H1 (cell line): ENCODE data around the gene FAH. TPM values are rescaled to one million over a fixed set of nuclear protein-coding genes. Genes with fewer than 3 reads are reported as not detected.

Experiments
- CTCF ChIA-PET: fragments of 300-600 bp; sonication (Branson Sonifier 250); formaldehyde crosslinking; loops from one replicate; lab custom pipeline; 2021; ENCODE audit not compliant: partially characterized antibody; lab: Charles Lee
- POLR2A ChIA-PET: fragments of 300-600 bp; sonication (Branson Sonifier 250); formaldehyde crosslinking; loops from one replicate; lab custom pipeline; 2021; ENCODE audit warnings: inconsistent platforms; ENCODE audit not compliant: partially characterized antibody; lab: Charles Lee
- DNase-seq, 2 experiments: peaks; one replicate each; pipeline versions ENCODE4 v3.0.0 to v3.0.0-alpha.2; 2010 to 2022; ENCODE audit warnings: low spot score in 2 of 2, low read depth in 1 of 2, mixed read lengths in 1 of 2
- FAIRE-seq: peaks from 2 replicates; lab custom pipeline; 2011; peaks lifted over from hg19 to GRCh38; lab: Jason Lieb, UNC
- H2AFZ ChIP-seq: 2 replicates; pipeline ENCODE4 v1.8.1; 2012; ENCODE audit warnings: low read length, inconsistent platforms
- H2AK5ac ChIP-seq: 2 replicates; pipeline ENCODE4 v1.6.1; 2013; ENCODE audit warnings: low read depth, low read length
- H2BK120ac ChIP-seq: replicated peaks from 2 replicates; pipeline ENCODE3; 2013; ENCODE audit warnings: low read depth, low read length, inconsistent platforms
- H2BK12ac ChIP-seq: 2 replicates; pipeline ENCODE4 v1.6.1; 2013; ENCODE audit warnings: low read depth, low read length
- H2BK15ac ChIP-seq: 2 replicates; pipeline ENCODE4 v1.6.1; 2013; ENCODE audit warnings: low read length
- H2BK20ac ChIP-seq: 2 replicates; pipeline ENCODE4 v1.6.1; 2013; ENCODE audit warnings: low read length
- H2BK5ac ChIP-seq: 2 replicates; pipeline ENCODE4 v1.6.1; 2013; ENCODE audit warnings: low read depth, low read length
- H3K14ac ChIP-seq: 2 replicates; pipeline ENCODE4 v1.6.1; 2013; ENCODE audit warnings: inconsistent platforms; ENCODE audit not compliant: insufficient read length
- H3K18ac ChIP-seq: 2 replicates; pipeline ENCODE4 v1.6.1; 2013; ENCODE audit warnings: low read length; ENCODE audit errors: extremely low read depth
- H3K23ac ChIP-seq: 2 replicates; pipeline ENCODE4 v1.6.1; 2013; ENCODE audit warnings: inconsistent platforms; ENCODE audit not compliant: insufficient read length
- H3K23me2 ChIP-seq: 2 replicates; pipeline ENCODE4 v1.6.1; 2013; ENCODE audit warnings: low read depth, low read length
- H3K27ac ChIP-seq: 2 replicates; pipeline ENCODE4 v1.6.1; 2011; ENCODE audit warnings: low read depth, low read length, inconsistent platforms
- H3K27me3 ChIP-seq, 4 experiments: replicated peaks in 1 of 4; 1 replicate in 1 of 4; 2 replicates in 3 of 4; pipeline versions ENCODE4 v1.6.1 to v1.8.1; 2011 to 2013; ENCODE audit warnings: low read length in 3 of 4, mild to moderate bottlenecking in 3 of 4, inconsistent platforms in 2 of 4, mixed read lengths in 2 of 4, moderate library complexity in 1 of 4; ENCODE audit not compliant: control insufficient read depth in 3 of 4, insufficient read depth in 3 of 4; ENCODE audit errors: extremely low read depth in 1 of 4
- H3K36me3 ChIP-seq, 4 experiments: 2 replicates each; pipeline versions ENCODE4 v1.6.1 to v1.8.1; 2011 to 2013; ENCODE audit warnings: mild to moderate bottlenecking in 4 of 4, low read length in 3 of 4, moderate library complexity in 2 of 4, control low read depth in 1 of 4, inconsistent platforms in 1 of 4; ENCODE audit not compliant: insufficient read depth in 4 of 4, control insufficient read depth in 2 of 4
- H3K4ac ChIP-seq: replicated peaks from 2 replicates; pipeline ENCODE3; 2013; ENCODE audit warnings: low read length, low read depth, mixed read lengths, inconsistent platforms; ENCODE audit not compliant: insufficient read length
- H3K4me1 ChIP-seq, 4 experiments: replicated peaks in 1 of 4; 1 replicate in 1 of 4; 2 replicates in 3 of 4; pipeline versions ENCODE4 v1.6.1 to v1.8.1; 2011 to 2013; ENCODE audit warnings: low read length in 3 of 4, inconsistent platforms in 2 of 4, mixed read lengths in 1 of 4; ENCODE audit not compliant: insufficient read depth in 4 of 4, control insufficient read depth in 3 of 4
- H3K4me2 ChIP-seq, 2 experiments: 2 replicates each; pipeline versions ENCODE4 v1.6.1 to v1.8.1; 2011 to 2013; ENCODE audit warnings: low read depth in 2 of 2, low read length in 2 of 2, control low read depth in 1 of 2, inconsistent platforms in 1 of 2, mild to moderate bottlenecking in 1 of 2; ENCODE audit not compliant: insufficient read depth in 1 of 2
- H3K4me3 ChIP-seq, 4 experiments: fragments of 200-600, 300-600 bp in 1 of 4; sonication (generic), shearing (Covaris generic), sonication (Bioruptor Twin) in 1 of 4; 2 replicates each; pipeline versions ENCODE4 v1.5.1 to v1.8.1; 2011 to 2016; ENCODE audit warnings: low read length in 4 of 4, low read depth in 3 of 4, control low read depth in 2 of 4, inconsistent platforms in 2 of 4, mild to moderate bottlenecking in 2 of 4, mixed read lengths in 1 of 4, moderate library complexity in 1 of 4; ENCODE audit not compliant: insufficient read depth in 2 of 4; ENCODE audit errors: extremely low read depth in 1 of 4
- H3K56ac ChIP-seq: replicated peaks from 2 replicates; pipeline ENCODE3; 2013; ENCODE audit warnings: low read depth, mild to moderate bottlenecking, mixed read lengths, low read length, inconsistent platforms; ENCODE audit not compliant: insufficient read length
- H3K79me1 ChIP-seq: 2 replicates; pipeline ENCODE4 v1.6.1; 2013; ENCODE audit warnings: low read depth, low read length, control low read depth
- H3K79me2 ChIP-seq, 2 experiments: 2 replicates each; pipeline versions ENCODE4 v1.6.1 to v1.8.1; 2012 to 2013; ENCODE audit warnings: low read length in 2 of 2, mild to moderate bottlenecking in 2 of 2, inconsistent platforms in 1 of 2; ENCODE audit not compliant: insufficient read depth in 2 of 2, control insufficient read depth in 1 of 2
- H3K9ac ChIP-seq, 4 experiments: replicated peaks in 1 of 4; 1 replicate in 1 of 4; 2 replicates in 3 of 4; pipeline versions ENCODE4 v1.6.1 to v1.8.1; 2011 to 2013; ENCODE audit warnings: low read depth in 3 of 4, low read length in 3 of 4, control low read depth in 2 of 4, mild to moderate bottlenecking in 2 of 4, moderate library complexity in 2 of 4, inconsistent platforms in 1 of 4; ENCODE audit errors: extremely low read depth in 1 of 4
- H3K9me3 ChIP-seq, 2 experiments: 2 replicates each; pipeline versions ENCODE4 v1.6.1 to v1.8.1; 2012 to 2013; ENCODE audit warnings: mild to moderate bottlenecking in 2 of 2, moderate library complexity in 2 of 2, control low read depth in 1 of 2, inconsistent platforms in 1 of 2, low read depth in 1 of 2, low read length in 1 of 2, mixed read lengths in 1 of 2; ENCODE audit not compliant: insufficient read depth in 2 of 2
- H4K20me1 ChIP-seq, 2 experiments: replicated peaks in 1 of 2; 2 replicates each; pipeline versions ENCODE3 to v1.8.1; 2011 to 2013; ENCODE audit warnings: inconsistent platforms in 2 of 2, low read length in 2 of 2, mild to moderate bottlenecking in 1 of 2; ENCODE audit not compliant: insufficient read depth in 2 of 2, control insufficient read depth in 1 of 2
- H4K5ac ChIP-seq: 2 replicates; pipeline ENCODE4 v1.6.1; 2013; ENCODE audit warnings: low read length, low read depth, mixed read lengths, inconsistent platforms; ENCODE audit not compliant: insufficient read length
- H4K8ac ChIP-seq: 2 replicates; pipeline ENCODE4 v1.8.0; 2013; ENCODE audit warnings: mild to moderate bottlenecking, moderate library complexity, low read length, inconsistent platforms; ENCODE audit not compliant: insufficient read depth; ENCODE audit errors: extremely low read depth
- H4K91ac ChIP-seq: replicated peaks from 2 replicates; pipeline ENCODE3; 2013; ENCODE audit warnings: low read length, mixed read lengths, inconsistent platforms; ENCODE audit not compliant: insufficient read length
- BRCA1 ChIP-seq: IDR thresholded peaks from 2 replicates; pipeline ENCODE4 v1.6.1; 2012; ENCODE audit warnings: low read depth, low read length, improper control_type of control experiment
- CBX5 ChIP-seq: fragments of 300-800, 300-1000 bp; sonication (generic); IDR thresholded peaks from 2 replicates; pipeline ENCODE4 v1.7.1; 2016; ENCODE audit warnings: antibody characterized with exemption, low read length, low read depth
- CHD1 ChIP-seq: IDR thresholded peaks from 2 replicates; pipeline ENCODE4 v1.6.1; 2012; ENCODE audit warnings: low read depth, low read length, improper control_type of control experiment
- CREB1 ChIP-seq: IDR thresholded peaks from 2 replicates; pipeline ENCODE4 v1.6.1; 2012; ENCODE audit warnings: inconsistent platforms
- EP300 ChIP-seq, 2 experiments: IDR thresholded peaks; 1 replicate in 1 of 2; 2 replicates in 1 of 2; pipeline ENCODE4 v1.6.1; 2011 to 2012; ENCODE audit warnings: low read depth in 2 of 2, low read length in 2 of 2, mild to moderate bottlenecking in 2 of 2, borderline replicate concordance in 1 of 2, inconsistent platforms in 1 of 2, moderate library complexity in 1 of 2
- PHF8 ChIP-seq: fragments of 200-600 bp; sonication (generic); conservative IDR thresholded peaks from 2 replicates; pipeline ENCODE4 v1.7.1; 2012; ENCODE audit warnings: low read depth, mild to moderate bottlenecking, inconsistent platforms, low read length, moderate library complexity
- POLR2A ChIP-seq, 2 experiments: IDR thresholded peaks; 1 replicate in 1 of 2; 2 replicates in 1 of 2; pipeline ENCODE4 v1.6.1; 2011; ENCODE audit warnings: low read depth in 2 of 2, low read length in 2 of 2, mild to moderate bottlenecking in 2 of 2; ENCODE audit errors: control extremely low read depth in 1 of 2
- POLR2AphosphoS5 ChIP-seq: IDR thresholded peaks from 2 replicates; pipeline ENCODE4 v1.6.1; 2011; ENCODE audit warnings: low read depth, low read length
- POU5F1 ChIP-seq: IDR thresholded peaks from 2 replicates; pipeline ENCODE4 v1.6.1; 2011; ENCODE audit warnings: low read depth, mild to moderate bottlenecking, low read length, moderate library complexity
- SIRT6 ChIP-seq: IDR thresholded peaks from one replicate; pipeline ENCODE4 v1.7.1; 2012; ENCODE audit warnings: low read length, inconsistent platforms
- TAF1 ChIP-seq: IDR thresholded peaks from 2 replicates; pipeline ENCODE4 v1.6.1; 2011; ENCODE audit warnings: mild to moderate bottlenecking, low read depth, low read length
- TBP ChIP-seq: IDR thresholded peaks from 2 replicates; pipeline ENCODE4 v1.6.1; 2011; ENCODE audit warnings: low read depth, low read length, improper control_type of control experiment
- YY1 ChIP-seq: IDR thresholded peaks from 2 replicates; pipeline ENCODE4 v1.6.1; 2011; ENCODE audit warnings: low read depth, mild to moderate bottlenecking, low read length
- ZNF274 ChIP-seq: IDR thresholded peaks from 2 replicates; pipeline ENCODE4 v1.7.0; 2012; ENCODE audit warnings: low read length, borderline replicate concordance; ENCODE audit errors: extremely low read depth
- WGBS, 2 experiments: shearing (Covaris generic) in 1 of 2; methylation state at CpG; one replicate each; pipeline versions ENCODE4 v1.1.6 to v1.1.7; 2013 to 2015; ENCODE audit warnings: low lambda C conversion rate in 2 of 2, mixed read lengths in 2 of 2, inconsistent platforms in 1 of 2, low coverage in 1 of 2, missing lambda C conversion rate in 1 of 2; ENCODE audit not compliant: insufficient replicate concordance in 2 of 2, insufficient coverage in 1 of 2, insufficient read length in 1 of 2; ENCODE audit errors: extremely low coverage in 1 of 2, missing lambda C conversion rate in 1 of 2; 5-methylcytosine and 5-hydroxymethylcytosine counted together
- polyA plus RNA-seq, 7 experiments: library from polyadenylated mRNA; depleted of rRNA in 3 of 7; stranded (reverse) in 5 of 7; unstranded in 2 of 7; fragments of >200 nt in 5 of 7; fragments of 200-250 nt in 2 of 7; gene quantifications; 1 replicate in 5 of 7; 2 replicates in 1 of 7; 4 replicates in 1 of 7; pipeline versions ENCODE4 v1.2.1 to v1.2.3, GENCODE V29; 2011 to 2013; ENCODE audit warnings: missing spikeins in 2 of 7, mixed read lengths in 2 of 7
- total RNA-seq: library from RNA; stranded (reverse); fragmentation: NEBNext Ultra II Directional; extraction: Animal tissue kit (Norgen Biotek cat#: 25700); gene quantifications from 2 replicates; pipeline ENCODE4 v1.2.1, GENCODE V29; 2021

The FAH gene
- total and polyA plus RNA-seq, 2 of the 8 experiments (the other 6 are each of a cell fraction or from before 2014, with no cell fraction given): 20.0 to 21.7 TPM

DNA sequence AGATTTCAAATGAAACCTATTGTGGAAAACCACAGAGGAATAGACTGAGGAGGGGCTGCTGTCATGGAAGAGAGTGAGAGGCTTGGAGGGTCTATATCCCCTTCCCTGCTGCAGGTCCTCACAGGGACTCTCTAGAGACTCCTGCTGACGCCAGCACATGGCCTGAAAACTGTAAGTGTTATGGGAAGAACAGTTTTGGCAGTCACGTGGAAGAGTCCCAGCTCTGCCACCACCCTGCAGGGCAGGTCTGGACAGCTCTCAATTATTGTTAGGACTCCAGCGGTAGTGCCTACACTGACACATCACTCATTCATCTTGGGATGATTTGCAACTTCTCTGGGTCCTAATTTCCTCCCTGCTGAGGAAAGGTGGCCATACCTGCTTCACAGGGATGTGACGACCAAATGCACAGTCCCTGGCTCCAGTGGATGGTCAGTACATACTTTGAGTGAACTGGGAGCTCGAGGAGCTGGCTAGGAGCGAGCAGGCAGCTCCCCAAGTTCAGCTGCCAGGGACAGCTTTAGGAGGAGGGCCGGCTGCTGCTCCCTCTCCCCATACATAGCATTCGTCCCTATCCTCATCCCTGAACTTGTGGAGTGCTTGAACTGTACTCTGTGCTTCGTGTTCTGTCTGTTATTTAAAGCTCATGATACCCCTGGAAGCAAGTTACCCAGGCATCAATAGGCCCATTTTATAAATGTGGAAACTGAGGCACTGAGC is 50.0 kb downstream of the FAH start:
- no peak overlapping the region for H2AK5ac ChIP-seq
- H4K8ac ChIP-seq: no peak overlapping the region; the same call in 1 of the 2 replicates
- H3K36me3 ChIP-seq: no peaks in the 10 kb centered on the region
- no peak overlapping the region for H3K4ac ChIP-seq
- H4K20me1 ChIP-seq: no peaks in the 10 kb centered on the region
- H2BK15ac ChIP-seq: no peak overlapping the region
- no peak overlapping the region for H3K4me3 ChIP-seq
- H3K79me2 ChIP-seq: no peaks in the 10 kb centered on the region
- no peak overlapping the region for H3K9ac ChIP-seq
- DNase-seq (peak in 1 of 2 experiments; percentile 36), FAIRE-seq (no peak)
- no peaks in the 10 kb centered on the region for H3K27me3 ChIP-seq
- no peak overlapping the region for H3K27ac ChIP-seq
- peaks cover 1 to 10% (median 6%) of the 10 kb centered on the region in 4 experiments for H3K4me1 ChIP-seq
- no peak overlapping the region for H3K23ac ChIP-seq
- H3K14ac ChIP-seq: no peak overlapping the region
- no peak overlapping the region for H4K5ac ChIP-seq
- H2AFZ ChIP-seq: no peak overlapping the region
- H2BK20ac ChIP-seq: no peak overlapping the region
- H3K56ac ChIP-seq: no peak overlapping the region
- WGBS, 2 experiments: 86% methylated on average over 9 of the region's 9 CpGs; no CpG with 5 or more reads in 1 of the 2 experiments
- no peak overlapping the region for H3K18ac ChIP-seq
- H3K79me1 ChIP-seq: no peaks in the 10 kb centered on the region
- no peak overlapping the region for H2BK5ac ChIP-seq
- POLR2A ChIA-PET: interaction anchor here (1.4 kb wide), 1 partner anchor 11 kb away, joined by 5 read pairs; no protein-coding TSS in a partner anchor
- H2BK12ac ChIP-seq: no peak overlapping the region
- H3K9me3 ChIP-seq: no peaks in the 10 kb centered on the region
- H3K4me2 ChIP-seq: no peak overlapping the region
- CTCF ChIA-PET: interaction anchor here (0.6 to 1.5 kb wide), 7 partner anchors 11 to 468 kb away, joined by 3 to 8 read pairs (median 4); no protein-coding TSS in a partner anchor
- no peak overlapping the region for H4K91ac ChIP-seq
- no peak overlapping the region for H2BK120ac ChIP-seq
- H3K23me2 ChIP-seq: no peaks in the 10 kb centered on the region
- TF ChIP-seq ZNF274 (no peak), POU5F1 (no peak), CHD1 (no peak), CBX5 (no peak), YY1 (no peak), POLR2AphosphoS5 (no peak), PHF8 (no peak), SIRT6 (no peak), CREB1 (no peak), EP300 (IDR thresholded peaks at IDR 0.05; ENCODE audit: borderline replicate concordance in 1 of 2, low read depth in 2 of 2, low read length in 2 of 2) (no peak), TAF1 (no peak), TBP (no peak), BRCA1 (no peak), POLR2A (IDR thresholded peaks at IDR 0.05; ENCODE audit: control extremely low read depth in 1 of 2, low read depth in 2 of 2, low read length in 2 of 2) (no peak)
